ENCODE results near the gene REC114.
"Not testable (repeated sequence)": the region's sequence is repeated elsewhere in the genome, so short reads cannot be mapped to it uniquely, and the experiment has no call there.

GRCh38 chr15:73548925-73549324, 106.0 kb downstream of the REC114 start:
- not testable (repeated sequence) for TF ChIP-seq ARNT (IDR thresholded peaks at IDR 0.05); SP1 (IDR thresholded peaks at IDR 0.05); BHLHE40 (IDR thresholded peaks at IDR 0.05; ENCODE audit: borderline replicate concordance); FOXA1 (IDR thresholded peaks at IDR 0.05); L3MBTL2 (conservative IDR thresholded peaks at IDR 0.05); NFRKB (IDR thresholded peaks at IDR 0.05); CTBP1 (IDR thresholded peaks at IDR 0.05; ENCODE audit: borderline replicate concordance); FOXM1 (IDR thresholded peaks at IDR 0.05; ENCODE audit: borderline replicate concordance); ELF4 (IDR thresholded peaks at IDR 0.05); SUZ12 (IDR thresholded peaks at IDR 0.05)

Measured in HEK293T (cell line).